HUDEP-2 (cell line): ENCODE results near the gene CDKN2B-AS1.
A peak's percentile ranks its signal among the peaks of the same experiment; 100 is the strongest.

Experiments
- DNase-seq, 76 experiments: peaks; one replicate each; lab custom pipeline; 2025; ENCODE audit not compliant: unreplicated experiment in 76 of 76; lab: John Stamatoyannopoulos, UW

The CDKN2B-AS1 gene

DNA sequence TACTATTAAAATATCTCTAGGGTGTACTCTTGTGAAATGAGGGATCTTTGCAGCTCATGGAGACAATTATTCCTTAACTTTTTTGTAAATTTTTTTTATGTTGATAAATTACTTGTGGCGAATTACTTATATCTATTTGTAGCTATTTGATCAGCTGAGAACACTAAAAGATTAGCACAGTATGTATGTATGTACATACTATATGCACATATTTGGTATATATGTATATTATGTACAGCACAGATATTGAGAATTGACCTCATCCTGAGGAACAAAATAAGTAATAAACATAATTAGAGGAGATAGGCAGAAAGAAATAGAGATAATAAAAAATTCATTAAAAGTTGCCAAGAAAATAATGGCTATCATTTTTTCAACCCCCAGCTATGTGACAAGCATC, 12.2 kb upstream of the CDKN2B-AS1 start:
- DNase-seq: no peak

DNA sequence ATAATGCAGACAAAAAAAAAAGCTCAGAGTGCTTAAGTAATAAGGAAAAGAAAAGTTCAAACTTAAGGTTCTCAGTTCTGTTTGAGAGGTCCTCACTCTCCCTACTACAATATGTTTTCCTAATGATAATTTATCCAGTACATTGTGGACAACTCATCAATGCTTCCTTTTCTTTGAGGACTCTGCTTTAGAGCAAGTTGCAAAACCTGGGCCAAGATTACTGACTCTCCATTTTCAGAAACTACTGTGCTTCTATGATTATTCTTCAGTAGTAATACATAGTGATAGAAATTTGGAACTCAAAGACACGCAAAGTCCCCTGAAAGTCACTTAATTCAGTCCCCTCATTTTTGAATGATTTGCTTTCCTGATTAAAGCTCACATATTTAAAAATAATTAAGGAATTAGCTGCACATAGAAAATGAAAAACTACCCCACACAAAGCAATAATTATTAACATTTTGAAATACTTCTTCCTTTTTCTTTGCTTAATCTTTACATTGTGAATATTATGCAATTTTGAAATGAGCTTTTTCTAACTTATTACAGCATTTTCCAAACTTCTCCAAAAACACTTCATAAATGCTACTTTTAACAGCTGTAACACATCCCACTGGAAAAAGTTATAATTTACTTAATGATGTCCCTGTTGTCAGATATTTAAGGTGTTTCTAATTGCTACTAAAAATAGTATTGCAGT, 11.6 kb upstream of the CDKN2B-AS1 start:
- DNase-seq: no peak

DNA sequence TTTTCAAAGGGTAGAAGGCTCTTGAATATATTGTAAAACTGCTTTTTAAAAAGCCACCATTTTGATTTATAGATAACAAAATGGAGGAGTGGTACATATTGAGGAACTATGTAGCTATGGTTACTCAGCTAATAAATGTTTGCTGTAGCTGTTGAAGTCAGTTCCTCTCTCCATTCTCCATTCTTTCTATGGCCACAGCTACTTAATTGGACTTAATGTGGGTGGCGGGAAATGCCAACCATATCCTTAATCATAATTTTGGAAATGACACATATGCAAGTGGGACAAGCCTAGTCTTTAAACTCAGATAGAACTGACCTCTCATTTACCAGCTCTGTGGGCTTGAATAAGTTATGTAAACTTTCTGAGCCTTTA, 11.0 kb upstream of the CDKN2B-AS1 start:
- DNase-seq: peak in 1 of 76 experiments; percentile 23

DNA sequence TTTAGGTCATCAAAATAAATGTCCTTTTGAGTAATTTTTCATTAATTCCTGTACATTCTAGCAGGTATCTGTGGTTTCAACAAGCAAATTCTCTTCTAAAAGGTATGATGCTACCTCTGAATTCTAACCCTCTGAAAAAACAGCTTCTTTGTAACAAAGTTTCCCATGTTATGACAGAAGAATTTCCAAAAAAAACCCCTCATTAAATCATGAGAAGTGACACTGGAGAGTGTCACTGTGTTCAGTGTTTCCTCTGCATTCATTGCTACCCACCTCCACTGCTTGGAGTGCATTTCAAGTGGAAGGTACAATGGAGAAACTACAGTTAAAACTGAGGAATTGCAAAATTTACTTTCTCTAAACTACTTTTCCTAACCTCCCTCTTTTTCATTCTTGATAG, 10.5 kb upstream of the CDKN2B-AS1 start:
- no peak for DNase-seq

DNA sequence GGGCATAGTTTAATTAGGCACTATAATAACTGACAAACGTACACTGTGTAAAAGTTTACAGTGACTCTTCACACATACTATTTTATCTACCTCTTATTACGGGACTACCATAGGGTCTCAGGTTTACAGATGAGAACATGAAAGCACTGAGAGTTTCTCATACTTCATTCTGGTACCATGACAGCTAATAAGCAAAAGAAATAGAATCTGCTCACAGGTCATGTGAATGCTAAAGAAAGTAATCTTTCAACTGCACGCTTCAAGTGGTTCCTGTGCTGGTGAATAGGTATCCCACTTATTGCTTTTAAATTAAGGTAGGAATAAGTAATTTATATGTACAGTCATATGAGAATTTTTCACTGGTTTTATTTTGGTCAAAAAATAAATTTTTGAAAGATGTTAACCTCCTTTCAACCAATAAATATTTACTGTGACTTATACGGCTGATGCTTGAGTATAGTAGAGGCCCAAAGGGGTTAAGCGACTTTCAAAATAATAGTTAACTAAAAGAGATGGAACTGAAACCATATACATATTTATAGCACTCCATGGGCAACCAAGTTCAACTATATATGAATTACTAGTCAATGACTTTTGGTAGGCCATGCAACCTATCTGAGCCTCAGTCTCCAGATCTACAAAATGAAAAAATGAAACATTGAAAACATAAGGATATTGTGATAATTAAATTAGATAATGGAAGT, 8.5 kb upstream of the CDKN2B-AS1 start:
- no peak for DNase-seq

DNA sequence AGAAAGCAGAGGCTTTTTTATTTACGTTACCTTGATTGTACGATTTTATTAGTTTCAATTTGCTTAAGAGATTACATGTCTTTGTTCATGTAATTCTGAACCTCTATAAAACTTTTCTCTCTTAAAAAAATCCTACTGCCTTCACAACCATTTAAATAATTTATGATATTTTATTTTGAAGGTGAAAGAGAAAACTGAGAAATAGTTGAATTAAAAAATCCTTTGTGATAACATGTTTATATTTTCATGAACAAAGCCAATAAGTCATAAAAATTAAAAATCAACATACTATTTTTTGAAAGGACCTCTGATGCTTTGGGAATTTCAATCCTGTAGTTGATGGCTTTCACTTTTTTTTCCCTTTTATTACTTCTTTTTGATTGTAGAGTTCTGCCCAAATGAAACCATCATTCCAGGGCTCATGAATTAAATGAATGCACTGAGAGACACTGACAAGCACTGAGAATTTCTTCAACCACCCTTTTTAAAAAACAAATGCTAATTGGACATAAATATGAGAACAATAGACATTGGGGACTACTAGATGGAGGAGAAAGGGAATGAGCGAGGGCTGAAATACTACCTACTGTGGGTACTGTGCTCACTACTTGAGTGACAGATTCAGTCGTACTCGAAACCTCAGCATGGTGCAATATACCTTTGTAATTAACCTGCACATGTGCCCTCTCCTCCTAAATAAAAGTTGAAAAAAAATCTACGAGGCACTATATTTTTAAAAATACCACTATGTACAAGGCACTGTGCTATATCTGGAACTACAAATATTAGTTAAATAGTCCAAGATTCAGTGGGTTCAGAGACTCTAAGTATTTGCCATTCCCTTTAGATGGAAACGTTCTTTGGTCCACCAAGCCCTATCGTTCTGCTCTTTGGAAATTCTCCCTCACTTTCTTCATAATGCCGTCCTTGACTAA, 6.3 kb upstream of the CDKN2B-AS1 start:
- DNase-seq: peak in 3 of 76 experiments; percentile 12 to 37 (median 27)

DNA sequence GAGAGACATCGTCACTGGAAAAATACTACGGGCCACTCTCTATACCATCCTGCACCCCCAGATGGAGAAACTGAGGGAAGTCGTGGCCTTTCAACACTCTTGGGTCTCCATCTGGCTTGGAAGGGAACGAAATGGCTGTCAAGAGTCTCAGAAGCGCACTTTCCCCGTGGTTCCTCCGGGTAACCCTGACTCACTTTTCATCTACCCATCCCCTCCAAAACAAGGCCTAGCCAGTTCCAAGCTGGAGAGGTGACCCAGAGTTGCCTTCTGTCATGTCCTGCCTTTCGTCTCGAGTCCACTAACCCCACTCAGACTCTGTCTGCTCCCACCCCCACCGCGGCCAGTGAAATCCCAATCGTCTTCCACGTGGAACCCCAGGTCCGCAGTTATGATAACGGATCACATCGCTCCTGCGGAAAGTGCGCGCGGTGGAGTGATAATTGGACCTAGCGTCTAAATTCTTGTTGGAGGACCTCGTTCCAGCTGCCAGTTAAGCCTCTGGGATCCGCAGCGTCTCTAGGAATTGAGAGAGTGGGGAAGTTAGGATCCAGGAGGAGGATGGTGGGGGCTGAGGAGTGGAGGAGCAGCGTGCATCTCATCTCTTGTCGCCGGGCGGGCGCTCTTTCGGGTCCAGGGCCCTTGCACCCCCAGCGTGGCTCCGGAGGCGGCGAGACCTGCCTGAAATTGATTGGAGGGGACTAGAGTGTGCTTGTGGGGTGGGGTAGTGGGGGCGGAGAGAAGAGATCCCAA, 5.0 kb upstream of the CDKN2B-AS1 start:
- DNase-seq: peak in 61 of 76 experiments; percentile 10 to 87 (median 68)

DNA sequence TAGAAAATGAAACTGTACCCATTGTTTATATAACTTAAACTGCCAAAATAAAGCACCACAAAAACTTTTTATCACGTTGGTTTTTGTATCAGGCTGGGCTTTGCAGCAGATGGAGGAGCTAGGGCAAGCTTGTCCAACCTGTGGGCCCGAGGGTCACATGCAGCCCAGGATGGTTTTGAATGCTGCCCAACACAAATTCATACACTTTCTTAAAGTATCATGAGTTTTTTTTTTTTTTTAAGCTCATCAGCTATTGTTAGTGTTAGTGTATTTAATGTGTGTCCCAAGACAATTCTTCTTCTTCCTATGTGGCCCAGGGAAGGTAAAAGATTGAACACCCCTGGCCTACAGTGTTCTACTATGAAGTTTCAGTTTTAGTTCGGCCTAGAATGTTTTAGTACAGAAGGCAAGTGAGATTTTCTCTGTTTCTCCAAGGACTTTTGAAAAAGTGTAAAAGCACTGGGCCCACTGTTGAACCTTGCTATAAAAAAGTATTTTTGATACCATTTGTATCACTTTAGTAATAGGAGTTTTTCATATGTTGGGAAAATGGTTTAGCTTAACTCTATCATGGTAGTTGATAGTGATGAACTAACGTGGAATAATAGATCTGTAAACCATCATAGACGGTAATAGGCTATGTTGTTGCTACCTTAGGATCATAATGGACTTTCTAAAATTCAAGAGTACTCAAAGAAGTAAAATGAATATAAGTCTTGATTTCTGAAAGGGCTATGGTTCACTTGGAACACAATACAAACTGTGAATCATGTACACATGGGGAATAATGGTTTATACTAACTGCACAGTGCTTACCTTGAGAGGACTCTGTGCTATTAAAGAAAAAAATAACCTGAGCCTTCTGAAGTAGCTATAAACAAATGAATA, 3.3 kb upstream of the CDKN2B-AS1 start:
- peak in 23 of 76 experiments; percentile 11 to 54 (median 22) for DNase-seq

DNA sequence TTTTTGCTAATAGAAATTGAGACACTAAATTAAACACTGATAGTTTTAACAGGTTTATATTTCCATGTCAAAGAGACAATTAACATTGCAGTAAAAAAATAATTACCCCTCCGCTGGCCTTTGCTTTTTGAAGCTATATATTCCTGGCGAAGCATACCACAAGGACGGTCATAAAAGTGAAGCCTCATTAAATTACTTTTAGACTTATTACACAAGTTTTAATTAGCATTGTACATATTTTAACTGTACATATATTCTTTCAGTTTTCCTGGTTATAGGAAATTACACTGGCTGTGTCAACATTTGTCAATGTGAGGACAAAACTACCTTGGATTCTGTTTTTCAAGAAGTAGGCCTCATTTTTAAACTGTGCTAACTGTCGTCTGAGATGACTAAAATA, 1.6 kb upstream of the CDKN2B-AS1 start:
- DNase-seq: no peak

DNA sequence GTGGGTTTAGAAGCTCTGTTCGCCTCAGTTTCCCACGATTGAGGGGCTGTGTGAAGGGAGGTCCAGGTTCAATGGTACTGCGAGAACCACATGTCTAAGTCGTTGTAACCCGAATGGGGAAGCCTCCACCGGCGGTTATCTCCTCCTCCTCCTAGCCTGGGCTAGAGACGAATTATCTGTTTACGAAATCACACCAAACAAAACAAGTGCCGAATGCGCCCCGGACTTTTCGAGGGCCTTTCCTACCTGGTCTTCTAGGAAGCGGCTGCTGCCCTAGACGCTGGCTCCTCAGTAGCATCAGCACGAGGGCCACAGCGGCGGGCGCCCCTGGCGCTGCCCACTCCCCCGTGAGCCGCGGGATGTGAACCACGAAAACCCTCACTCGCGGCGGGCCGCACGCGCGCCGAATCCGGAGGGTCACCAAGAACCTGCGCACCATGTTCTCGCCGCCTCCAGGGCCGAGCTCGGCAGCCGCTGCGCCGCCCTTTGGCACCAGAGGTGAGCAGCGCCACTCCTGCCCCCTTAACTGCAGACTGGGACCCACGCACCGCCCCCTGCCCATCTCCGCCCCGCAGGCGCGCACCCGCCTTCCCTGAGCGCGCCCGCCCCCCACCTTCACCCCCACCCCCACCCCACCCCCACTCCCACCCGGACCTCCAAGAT, 567 bp upstream of the CDKN2B-AS1 start, which contains the start of gene CDKN2A:
Gene CDKN2A (minus strand): TSS at position 500 of the 663 bp plus-strand sequence.
- DNase-seq: peak in 71 of 76 experiments; percentile 28 to 90 (median 79)

DNA sequence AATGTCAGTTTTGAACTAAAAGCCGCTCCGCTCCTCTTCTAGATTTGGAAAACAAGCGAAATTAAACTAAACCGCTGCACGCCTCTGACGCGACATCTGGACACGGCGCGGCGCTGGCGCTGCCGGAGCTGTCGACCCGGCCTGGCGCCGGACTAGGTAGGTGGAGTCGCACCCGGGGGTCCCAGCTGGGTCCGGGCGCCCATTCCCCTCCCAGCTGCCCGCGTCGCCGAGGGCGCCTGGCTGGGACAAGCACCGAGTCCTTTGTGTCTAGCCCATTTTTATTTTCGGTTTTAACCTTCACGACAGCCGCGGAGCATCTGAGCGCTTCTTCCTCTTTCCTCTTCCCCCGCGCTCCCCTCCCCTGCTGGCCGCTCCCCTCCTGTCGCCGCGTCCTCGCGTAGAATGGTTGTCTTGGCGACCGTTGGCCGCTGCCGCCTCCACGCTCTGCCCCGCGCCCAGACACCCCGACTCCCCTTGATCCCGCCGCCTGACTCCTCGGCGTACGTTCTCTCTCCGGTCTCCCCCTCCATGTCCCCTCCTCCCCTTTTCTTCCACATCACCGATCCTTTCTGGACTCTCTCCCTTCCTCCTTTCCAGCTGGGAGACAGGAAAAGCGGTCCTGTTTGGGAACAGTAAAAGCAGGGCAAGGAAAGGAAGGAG, 545 bp downstream of the CDKN2B-AS1 start:
- DNase-seq: peak in 72 of 76 experiments; percentile 31 to 85 (median 75)

DNA sequence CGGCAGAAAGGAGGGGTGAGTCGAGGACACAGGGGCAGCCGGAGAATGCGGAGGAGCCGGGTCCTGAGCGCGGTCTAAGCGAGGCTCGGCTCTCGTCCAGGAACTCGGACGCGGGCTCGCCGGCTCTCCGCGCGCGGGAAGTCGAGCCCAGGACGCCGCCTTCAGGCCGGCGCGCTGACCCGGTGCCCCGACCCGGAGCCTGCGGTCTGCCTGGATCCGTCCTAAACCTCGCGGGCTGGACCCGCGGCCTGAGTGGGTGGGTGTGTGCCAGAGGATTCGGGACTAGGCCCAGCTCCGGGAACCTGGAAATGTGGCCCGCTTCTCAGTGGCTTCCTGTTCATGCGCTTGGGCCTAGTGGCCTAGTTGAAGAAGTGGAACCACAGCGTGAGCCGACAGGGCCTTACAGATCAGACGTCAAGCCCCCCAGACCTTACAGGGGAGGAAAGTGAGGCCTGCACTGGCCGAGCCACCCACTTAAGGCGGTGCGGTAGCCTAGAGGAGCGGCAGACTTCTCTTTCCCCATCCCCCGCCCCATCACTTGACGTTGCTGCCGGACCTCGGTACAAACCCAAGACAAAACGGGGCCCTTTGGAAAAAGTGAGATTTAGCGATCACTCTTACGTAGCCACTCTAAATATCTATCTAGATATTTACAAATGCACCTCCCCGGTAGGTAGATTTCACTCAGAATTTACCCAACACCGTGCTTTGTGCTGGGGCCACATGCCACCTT, 1.2 kb downstream of the CDKN2B-AS1 start:
- peak in 16 of 76 experiments; percentile 21 to 60 (median 44) for DNase-seq

DNA sequence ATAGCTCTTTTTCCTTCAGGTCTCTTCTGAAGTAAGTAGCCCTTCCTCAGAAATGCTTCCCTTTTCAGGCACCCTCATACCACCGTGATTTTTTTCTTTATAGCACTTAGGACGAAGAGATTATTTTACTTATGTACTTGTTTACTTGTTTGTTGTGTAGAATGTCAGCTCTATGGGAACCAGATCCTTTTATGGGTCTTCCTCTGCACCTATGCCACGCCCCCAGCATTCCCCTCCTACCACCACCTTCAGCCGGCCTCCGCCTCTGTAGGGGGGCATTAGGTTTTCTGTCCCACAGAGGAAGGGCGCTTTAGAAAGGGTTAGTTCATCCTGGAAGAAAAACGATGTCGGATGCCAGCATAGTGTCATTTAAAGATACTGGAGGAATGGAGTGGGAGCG, 1.8 kb downstream of the CDKN2B-AS1 start:
- peak in 39 of 76 experiments; percentile 8 to 67 (median 36) for DNase-seq

DNA sequence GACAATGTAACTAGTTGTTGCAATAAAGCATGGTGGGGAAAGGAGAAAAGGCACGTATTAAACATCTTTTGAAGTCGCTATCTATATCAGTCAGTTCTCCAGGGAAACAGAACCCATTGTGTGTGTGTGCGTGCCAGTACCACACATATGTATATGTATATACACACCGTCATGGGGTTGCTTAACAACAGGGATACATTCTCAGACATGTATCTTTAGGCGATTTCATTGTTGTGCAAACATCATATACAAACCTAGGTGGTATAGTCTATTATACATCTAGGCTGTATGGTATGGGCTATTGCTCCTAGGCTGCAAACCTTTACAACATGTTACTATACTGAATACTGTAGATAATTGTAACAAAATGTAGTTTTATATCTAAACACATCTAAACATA, 2.3 kb downstream of the CDKN2B-AS1 start:
- DNase-seq: no peak

DNA sequence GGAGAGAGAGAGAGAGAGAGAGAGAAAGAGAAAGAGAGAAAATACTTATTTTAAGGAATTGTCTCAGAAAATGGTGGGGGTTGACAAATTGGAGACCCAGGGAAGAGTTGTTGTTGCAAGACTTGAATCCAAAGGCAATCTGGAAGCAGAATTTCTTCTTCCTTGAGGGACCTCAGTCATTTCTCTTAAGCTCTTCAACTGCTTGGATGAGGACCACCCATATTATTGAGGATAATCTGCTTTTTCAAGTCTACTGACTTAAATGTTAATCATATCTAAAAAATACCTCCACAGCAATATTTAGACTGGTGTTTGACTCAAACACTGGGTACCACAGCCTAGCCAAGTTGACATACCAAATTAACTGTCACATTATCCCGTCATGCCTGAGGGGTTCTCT, 2.9 kb downstream of the CDKN2B-AS1 start:
- DNase-seq: no peak

DNA sequence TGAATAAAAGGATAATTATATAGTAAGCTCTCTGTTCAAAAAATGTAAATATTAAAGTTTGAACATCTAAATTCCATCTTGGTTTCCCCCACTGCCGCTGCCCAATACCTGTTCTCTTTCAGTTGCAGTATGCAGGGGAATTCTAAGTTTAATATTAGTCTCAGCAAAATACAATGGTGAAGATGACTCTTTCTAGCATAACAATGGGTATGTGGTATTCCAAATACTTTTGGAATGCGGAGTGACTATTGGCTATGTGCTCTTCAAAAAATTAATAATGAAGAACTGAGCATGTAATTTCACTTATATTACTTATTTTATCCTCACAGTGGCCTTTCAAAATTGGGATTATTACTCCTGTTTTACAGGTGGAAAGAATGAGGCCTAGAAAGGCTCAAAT, 3.4 kb downstream of the CDKN2B-AS1 start:
- DNase-seq: no peak

DNA sequence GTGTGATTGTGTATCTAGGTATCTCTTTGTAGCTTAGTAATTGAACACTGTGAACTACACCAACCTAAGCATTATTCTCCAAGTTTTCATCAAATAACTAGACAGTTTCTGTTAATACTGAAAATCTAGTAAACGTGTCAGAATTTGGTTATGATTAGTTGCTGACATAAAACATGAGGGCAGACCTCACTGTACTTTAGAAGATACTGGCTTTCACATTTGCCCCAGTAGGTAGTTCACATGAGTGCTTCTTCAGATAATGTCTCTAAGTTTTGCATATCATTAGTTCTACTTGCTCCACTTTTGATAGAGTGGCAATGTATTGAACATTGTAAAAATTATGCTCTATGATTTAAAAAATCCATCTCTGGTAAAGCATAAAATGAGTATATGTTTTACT, 7.4 kb downstream of the CDKN2B-AS1 start:
- peak in 1 of 76 experiments; percentile 22 for DNase-seq
